Coronary artery (tissue), 2 donors: Measurements from ENCODE around the gene GPC2.
"Not testable (repeated sequence)": the region's sequence is repeated elsewhere in the genome, so short reads cannot be mapped to it uniquely, and the experiment has no call there.

Experiments
- DNase-seq: peaks from one replicate; pipeline ENCODE4 v3.0.0-alpha.2; 2017; ENCODE audit warnings: low spot score
- H3K27ac ChIP-seq, 2 donors: fragments of 200-600 bp; sonication (generic); one replicate each; pipeline ENCODE4 v1.5.1; 2016 to 2019
- H3K4me3 ChIP-seq: fragments of 200-600 bp; sonication (generic); 2 replicates; pipeline ENCODE4 v1.5.1; 2016; ENCODE audit warnings: mild to moderate bottlenecking, moderate library complexity
- CTCF ChIP-seq: fragments of 200-600 bp; sonication (generic); IDR thresholded peaks from one replicate; pipeline ENCODE4 v1.5.1; 2019; ENCODE audit warnings: antibody characterized with exemption

Gene GPC2

GRCh38 chr7:100132697-100133151 is 44.5 kb downstream of the GPC2 start:
- TF ChIP-seq CTCF: peak; percentile 49
- no peak for DNase-seq
- no peak overlapping the region for H3K27ac ChIP-seq
- no peak overlapping the region for H3K4me3 ChIP-seq

- H3K27ac ChIP-seq: no peak overlapping the region
- DNase-seq: no peak
- no peak overlapping the region for H3K4me3 ChIP-seq
- no peak for TF ChIP-seq CTCF
Measured at GRCh38 chr7:100132126-100132525, 45.1 kb downstream of the GPC2 start.

GRCh38 chr7:100130608-100131453 is 46.4 kb downstream of the GPC2 start:
- Histone ChIP-seq H3K27ac (no peak overlapping the region), H3K4me3 (peak overlapping the region; percentile 53)
- peak; percentile 89 for TF ChIP-seq CTCF
- no peak for DNase-seq

GRCh38 chr7:100130220-100130607 is 47.0 kb downstream of the GPC2 start:
- H3K4me3 ChIP-seq, DNase-seq, H3K27ac ChIP-seq: not testable (repeated sequence)

DNA sequence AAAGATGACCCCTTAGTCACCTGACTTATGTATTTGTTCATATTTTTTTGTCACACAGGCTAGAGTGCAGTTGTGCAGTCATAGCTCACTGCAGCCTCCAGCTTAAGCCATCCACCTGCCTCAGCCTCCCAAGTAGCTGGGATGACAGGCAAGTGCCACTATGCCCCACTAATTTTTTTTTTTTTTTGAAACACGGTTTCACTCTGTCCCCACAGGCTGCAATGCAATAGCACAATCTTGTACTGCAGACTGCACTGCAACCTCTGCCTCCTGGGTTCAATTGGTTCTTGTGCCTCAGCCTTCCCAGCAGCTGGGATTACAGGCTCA is 48.6 kb downstream of the GPC2 start:
- no peak for DNase-seq
- H3K27ac ChIP-seq: no peak overlapping the region
- TF ChIP-seq CTCF: no peak
- H3K4me3 ChIP-seq: no peak overlapping the region

DNA sequence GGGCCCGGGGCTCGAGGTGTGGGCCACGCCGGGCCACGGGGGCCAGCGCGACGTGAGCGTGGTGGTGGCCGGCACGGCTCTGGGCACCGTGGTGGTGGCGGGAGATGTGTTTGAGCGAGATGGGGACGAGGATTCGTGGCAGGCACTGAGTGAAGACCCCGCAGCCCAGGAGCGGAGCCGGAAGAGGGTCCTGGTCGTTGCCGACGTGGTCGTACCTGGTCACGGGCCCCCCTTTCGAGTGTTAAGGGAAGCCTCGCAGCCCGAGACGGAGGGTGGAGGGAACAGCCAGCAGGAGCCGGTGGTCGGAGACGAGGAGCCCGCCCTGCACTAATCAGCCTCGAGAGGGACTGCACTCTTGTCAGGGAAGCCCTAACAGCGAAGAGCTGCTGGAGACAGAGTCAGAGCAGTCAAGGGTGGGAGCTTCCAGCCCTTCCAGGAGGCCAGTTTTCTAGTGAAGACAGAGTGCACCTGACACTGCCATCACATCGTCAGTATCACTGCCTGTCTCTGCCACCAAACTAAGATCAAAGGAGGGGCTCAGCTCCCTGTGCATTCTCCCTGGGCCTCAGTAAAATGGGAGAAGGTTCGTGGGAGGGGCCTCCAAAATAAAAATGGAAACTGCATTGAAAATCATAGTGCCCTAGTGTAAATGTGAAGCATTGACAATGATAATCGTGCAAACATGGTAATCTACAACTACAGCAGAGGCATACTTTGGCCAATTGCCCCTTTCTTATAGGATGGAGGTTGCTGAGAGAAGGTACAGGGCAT is 49.1 kb downstream of the GPC2 start:
- Histone ChIP-seq H3K4me3 (peak overlapping the region; percentile 89), H3K27ac (peak overlapping the region; percentile 87 to 95)
- DNase-seq: no peak
- no peak for TF ChIP-seq CTCF

DNA sequence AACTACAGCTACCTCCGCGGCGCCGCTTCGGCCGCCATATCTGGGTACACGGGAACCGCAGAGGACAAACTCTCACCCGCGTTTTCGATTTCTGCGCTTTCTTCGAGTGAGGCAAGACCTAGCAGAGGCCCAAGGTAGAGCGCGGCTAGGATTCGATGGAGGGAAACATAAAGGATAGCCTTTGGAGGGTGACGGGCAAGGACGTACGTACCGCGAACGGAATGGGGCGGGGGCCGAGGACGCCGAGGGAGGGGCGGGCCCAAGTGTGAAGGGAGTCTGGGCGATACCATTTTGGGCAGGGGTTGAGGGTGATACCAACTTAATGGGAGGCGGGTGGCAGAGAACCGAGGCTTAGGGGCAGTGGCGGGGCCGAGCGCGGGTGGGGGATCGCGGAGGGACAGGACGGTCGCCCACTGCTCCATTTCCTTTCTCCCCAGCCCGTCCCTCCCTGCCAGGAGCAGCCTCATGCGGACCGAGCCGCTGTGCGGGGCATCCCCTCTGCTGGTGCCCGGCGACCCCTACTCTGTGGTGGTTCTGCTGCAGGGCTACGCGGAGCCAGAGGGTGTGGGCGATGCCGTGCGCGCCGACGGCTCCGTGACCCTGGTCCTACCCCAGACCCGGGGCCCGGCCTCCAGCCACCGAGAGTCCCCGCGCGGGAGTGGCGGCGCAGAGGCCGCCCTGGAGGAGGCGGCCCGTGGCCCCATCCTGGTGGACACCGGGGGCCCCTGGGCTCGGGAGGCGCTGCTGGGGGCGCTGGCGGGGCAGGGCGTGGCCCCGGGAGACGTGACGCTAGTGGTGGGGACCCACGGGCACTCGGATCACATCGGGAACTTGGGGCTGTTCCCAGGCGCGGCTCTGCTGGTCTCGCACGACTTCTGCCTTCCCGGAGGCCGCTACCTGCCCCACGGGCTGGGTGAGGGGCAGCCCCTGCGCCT is 50.0 kb downstream of the GPC2 start, which contains the start of gene MBLAC1:
MBLAC1 (plus strand) TSS at position 37 of the 935 bp plus-strand sequence; CDS start at position 466, 429 bp downstream.
- peak; percentile 90 for DNase-seq
- H3K27ac ChIP-seq: peak within 1 kb of the TSS; percentile 87 to 95
- TF ChIP-seq CTCF: no peak
- H3K4me3 ChIP-seq: peak within 1 kb of the TSS; percentile 89
